Measurements from ENCODE around the gene CAPZB. TPM values are rescaled to one million over a fixed set of nuclear protein-coding genes. Genes with fewer than 3 reads are reported as not detected.
"Not testable (repeated sequence)": the region's sequence is repeated elsewhere in the genome, so short reads cannot be mapped to it uniquely, and the experiment has no call there.

The CAPZB gene
- total and polyA plus RNA-seq, 2 donors: 136 to 255 TPM

DNA sequence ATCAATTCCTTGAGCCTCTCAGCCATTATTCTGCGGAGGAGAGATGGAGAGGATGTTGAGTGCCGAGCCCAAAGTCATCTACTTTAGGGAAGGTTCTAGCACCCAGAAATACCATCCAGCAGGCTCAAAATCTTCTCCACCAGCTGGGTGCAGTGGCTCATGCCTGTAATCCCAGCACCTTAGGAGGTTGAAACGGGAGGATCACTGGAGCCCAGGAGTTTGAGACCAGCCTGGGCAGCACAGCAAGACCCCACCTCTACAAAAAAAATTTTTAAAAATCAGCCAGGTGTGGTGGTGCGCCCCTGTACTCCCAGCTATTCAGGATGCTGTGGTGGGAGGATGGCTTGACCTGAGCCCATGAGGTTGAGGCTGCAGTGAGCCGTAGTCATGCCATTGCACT is 39.5 kb upstream of the CAPZB start:
- no peaks in the 10 kb centered on the region for H3K27me3 ChIP-seq (ENCODE audit: control insufficient read depth in 2 of 2, insufficient read depth in 1 of 2, low read length in 1 of 2)
- H3K4me1 ChIP-seq (ENCODE audit: control insufficient read depth in 2 of 2, insufficient read depth in 2 of 2, low read length in 2 of 2): no peaks in the 10 kb centered on the region
- no peaks in the 10 kb centered on the region for H3K9me3 ChIP-seq (ENCODE audit: control insufficient read depth in 2 of 2, insufficient read depth in 1 of 2, low read length in 1 of 2)
- no peak overlapping the region for H3K27ac ChIP-seq (ENCODE audit: low read depth in 1 of 2, low read length in 1 of 2)
- H3K4me3 ChIP-seq (ENCODE audit: low read length in 2 of 2): no peak overlapping the region
- H3K36me3 ChIP-seq (ENCODE audit: control insufficient read depth in 2 of 2, insufficient read depth in 2 of 2, low read length in 1 of 2): no peaks in the 10 kb centered on the region
- WGBS: 98% methylated on average over 5 of the region's 5 CpGs
- DNase-seq (ENCODE audit: low read depth in 6 of 9, low spot score in 9 of 9): no peak

DNA sequence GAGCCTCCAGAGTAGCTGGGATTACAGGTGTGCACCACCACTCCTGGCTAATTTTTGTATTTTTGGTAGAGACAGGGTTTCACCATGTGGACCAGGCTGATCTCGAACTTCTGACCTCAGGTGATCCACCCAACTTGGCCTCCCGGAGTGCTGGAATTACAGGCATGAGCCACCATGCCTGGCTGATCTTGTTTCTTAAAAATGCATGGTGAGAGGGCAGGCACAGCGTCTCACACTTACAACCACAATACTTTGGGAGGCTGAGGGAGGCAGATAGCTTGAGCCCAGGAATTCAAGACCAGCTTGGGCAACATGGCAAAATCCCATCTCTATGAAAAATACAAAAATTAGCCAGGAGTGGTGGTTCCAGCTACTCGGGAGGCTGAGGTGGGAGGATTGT is 37.2 kb upstream of the CAPZB start:
- H3K27ac ChIP-seq (ENCODE audit: low read depth in 1 of 2, low read length in 1 of 2); H3K36me3 ChIP-seq (ENCODE audit: control insufficient read depth in 2 of 2, insufficient read depth in 2 of 2, low read length in 1 of 2); H3K4me3 ChIP-seq (ENCODE audit: low read length in 2 of 2); H3K4me1 ChIP-seq (ENCODE audit: control insufficient read depth in 2 of 2, insufficient read depth in 2 of 2, low read length in 2 of 2); DNase-seq (ENCODE audit: low read depth in 6 of 9, low spot score in 9 of 9); H3K9me3 ChIP-seq (ENCODE audit: control insufficient read depth in 2 of 2, insufficient read depth in 1 of 2, low read length in 1 of 2); H3K27me3 ChIP-seq (ENCODE audit: control insufficient read depth in 2 of 2, insufficient read depth in 1 of 2, low read length in 1 of 2): not testable (repeated sequence)
- WGBS: 93% methylated on average over 4 of the region's 4 CpGs

DNA sequence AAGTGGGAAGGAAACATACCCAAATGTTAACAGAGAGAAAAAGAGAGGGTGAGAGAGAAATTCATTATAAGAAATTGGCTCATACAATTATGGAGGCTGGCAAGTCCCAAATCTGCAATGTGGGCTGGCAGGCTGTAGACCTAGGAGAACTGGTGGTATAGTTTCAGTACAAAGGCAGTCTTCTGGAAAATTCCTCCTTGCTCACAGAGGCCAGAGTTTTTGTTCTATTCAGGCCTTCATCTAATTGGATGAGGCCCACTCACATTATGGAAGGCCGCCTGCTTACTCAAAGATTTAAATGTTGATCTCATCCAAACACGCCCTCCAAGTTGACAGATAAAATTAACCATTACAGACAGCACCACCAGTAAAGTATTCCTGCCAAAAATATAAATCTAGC is 36.1 kb upstream of the CAPZB start:
- WGBS: 96% methylated on average over 2 of the region's 2 CpGs
- no peaks in the 10 kb centered on the region for H3K36me3 ChIP-seq (ENCODE audit: control insufficient read depth in 2 of 2, insufficient read depth in 2 of 2, low read length in 1 of 2)
- DNase-seq (ENCODE audit: low read depth in 6 of 9, low spot score in 9 of 9): no peak
- no peak overlapping the region for H3K27ac ChIP-seq (ENCODE audit: low read depth in 1 of 2, low read length in 1 of 2)
- H3K9me3 ChIP-seq (ENCODE audit: control insufficient read depth in 2 of 2, insufficient read depth in 1 of 2, low read length in 1 of 2): no peaks in the 10 kb centered on the region
- no peak overlapping the region for H3K4me3 ChIP-seq (ENCODE audit: low read length in 2 of 2)
- H3K27me3 ChIP-seq (ENCODE audit: control insufficient read depth in 2 of 2, insufficient read depth in 1 of 2, low read length in 1 of 2): no peaks in the 10 kb centered on the region
- peaks cover 0 to 2% of the 10 kb centered on the region in 2 donors for H3K4me1 ChIP-seq (ENCODE audit: control insufficient read depth in 2 of 2, insufficient read depth in 2 of 2, low read length in 2 of 2)

DNA sequence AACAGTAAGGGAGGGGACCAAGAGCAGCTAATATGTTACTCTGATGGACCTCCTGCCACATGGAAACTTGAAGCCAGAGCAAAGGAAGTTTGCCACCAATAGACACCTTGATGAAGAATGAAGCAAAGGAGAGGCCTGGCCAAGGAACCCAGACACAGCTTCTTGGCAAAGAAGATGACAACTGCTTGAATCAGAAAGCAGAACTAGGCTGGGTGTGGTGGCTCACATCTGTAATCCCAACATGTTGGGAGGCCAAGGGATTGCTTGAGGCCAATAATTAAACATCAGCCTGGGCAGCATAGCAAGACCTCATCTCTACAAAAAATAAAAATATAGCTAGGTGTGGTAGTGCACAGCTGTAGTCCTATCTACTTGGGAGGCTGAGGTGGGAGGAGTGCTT is 31.7 kb upstream of the CAPZB start:
- Histone ChIP-seq H3K4me3 (ENCODE audit: low read length in 2 of 2) (no peak overlapping the region), H3K4me1 (ENCODE audit: control insufficient read depth in 2 of 2, insufficient read depth in 2 of 2, low read length in 2 of 2) (peaks cover 0 to 2% of the 10 kb centered on the region in 2 donors), H3K9me3 (ENCODE audit: control insufficient read depth in 2 of 2, insufficient read depth in 1 of 2, low read length in 1 of 2) (no peaks in the 10 kb centered on the region), H3K27me3 (ENCODE audit: control insufficient read depth in 2 of 2, insufficient read depth in 1 of 2, low read length in 1 of 2) (no peaks in the 10 kb centered on the region), H3K36me3 (ENCODE audit: control insufficient read depth in 2 of 2, insufficient read depth in 2 of 2, low read length in 1 of 2) (no peaks in the 10 kb centered on the region), H3K27ac (ENCODE audit: low read depth in 1 of 2, low read length in 1 of 2) (no peak overlapping the region)
- DNase-seq (ENCODE audit: low read depth in 6 of 9, low spot score in 9 of 9): no peak

DNA sequence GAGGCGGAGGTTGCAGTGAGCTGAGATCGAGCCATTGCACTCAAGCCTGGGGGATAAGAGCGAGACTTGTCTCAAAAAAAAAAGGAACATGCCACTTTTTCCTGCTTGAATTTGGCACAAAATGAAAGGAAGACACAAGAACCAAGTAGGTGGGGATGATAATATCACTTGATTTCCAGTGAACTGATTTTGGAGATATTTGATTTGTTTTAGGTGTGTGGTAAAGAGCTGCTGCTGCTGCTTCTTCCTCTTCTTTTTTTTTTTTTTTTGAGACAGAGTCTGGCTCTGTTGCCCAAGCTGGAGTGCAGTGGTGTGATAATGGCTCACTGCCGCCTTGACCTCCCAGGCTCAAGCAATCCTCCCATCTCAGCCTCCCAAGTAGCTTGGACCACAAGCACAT is 29.9 kb upstream of the CAPZB start:
- Histone ChIP-seq H3K27me3 (ENCODE audit: control insufficient read depth in 2 of 2, insufficient read depth in 1 of 2, low read length in 1 of 2) (no peaks in the 10 kb centered on the region), H3K27ac (ENCODE audit: low read depth in 1 of 2, low read length in 1 of 2) (no peak overlapping the region), H3K4me1 (ENCODE audit: control insufficient read depth in 2 of 2, insufficient read depth in 2 of 2, low read length in 2 of 2) (peaks cover 0 to 2% of the 10 kb centered on the region in 2 donors), H3K9me3 (ENCODE audit: control insufficient read depth in 2 of 2, insufficient read depth in 1 of 2, low read length in 1 of 2) (no peaks in the 10 kb centered on the region), H3K36me3 (ENCODE audit: control insufficient read depth in 2 of 2, insufficient read depth in 2 of 2, low read length in 1 of 2) (no peaks in the 10 kb centered on the region), H3K4me3 (ENCODE audit: low read length in 2 of 2) (no peak overlapping the region)
- WGBS: 97% methylated on average over 4 of the region's 4 CpGs
- no peak for DNase-seq (ENCODE audit: low read depth in 6 of 9, low spot score in 9 of 9)

DNA sequence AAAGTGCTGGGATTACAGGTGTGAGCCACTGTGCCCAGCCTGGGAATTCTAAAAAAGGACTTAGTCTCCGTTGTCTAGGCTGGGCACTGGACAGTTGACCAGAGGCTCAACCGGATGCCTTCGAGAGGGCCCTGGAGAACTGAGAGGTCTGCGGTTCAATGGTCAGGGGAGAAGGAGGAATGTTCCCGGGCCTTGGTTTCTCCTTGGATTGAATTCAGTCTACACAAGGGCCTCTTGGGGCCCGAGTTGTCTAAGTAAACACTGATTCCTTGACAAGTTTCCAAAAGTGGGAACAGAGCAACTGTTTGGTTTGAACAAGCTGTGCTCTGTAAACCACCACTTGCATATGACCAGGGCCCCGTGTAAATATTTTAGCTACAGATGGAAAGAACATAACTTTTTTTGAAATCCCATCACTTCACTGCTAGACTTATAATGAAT is 29.1 kb upstream of the CAPZB start:
- H3K4me1 ChIP-seq (ENCODE audit: control insufficient read depth in 2 of 2, insufficient read depth in 2 of 2, low read length in 2 of 2): no peaks in the 10 kb centered on the region
- H3K9me3 ChIP-seq (ENCODE audit: control insufficient read depth in 2 of 2, insufficient read depth in 1 of 2, low read length in 1 of 2): no peaks in the 10 kb centered on the region
- no peak overlapping the region for H3K4me3 ChIP-seq (ENCODE audit: low read length in 2 of 2)
- no peak for DNase-seq (ENCODE audit: low read depth in 6 of 9, low spot score in 9 of 9)
- no peaks in the 10 kb centered on the region for H3K36me3 ChIP-seq (ENCODE audit: control insufficient read depth in 2 of 2, insufficient read depth in 2 of 2, low read length in 1 of 2)
- no peaks in the 10 kb centered on the region for H3K27me3 ChIP-seq (ENCODE audit: control insufficient read depth in 2 of 2, insufficient read depth in 1 of 2, low read length in 1 of 2)
- H3K27ac ChIP-seq (ENCODE audit: low read depth in 1 of 2, low read length in 1 of 2): no peak overlapping the region
- whole genome bisulfite sequencing: 96% methylated on average over 7 of the region's 7 CpGs

DNA sequence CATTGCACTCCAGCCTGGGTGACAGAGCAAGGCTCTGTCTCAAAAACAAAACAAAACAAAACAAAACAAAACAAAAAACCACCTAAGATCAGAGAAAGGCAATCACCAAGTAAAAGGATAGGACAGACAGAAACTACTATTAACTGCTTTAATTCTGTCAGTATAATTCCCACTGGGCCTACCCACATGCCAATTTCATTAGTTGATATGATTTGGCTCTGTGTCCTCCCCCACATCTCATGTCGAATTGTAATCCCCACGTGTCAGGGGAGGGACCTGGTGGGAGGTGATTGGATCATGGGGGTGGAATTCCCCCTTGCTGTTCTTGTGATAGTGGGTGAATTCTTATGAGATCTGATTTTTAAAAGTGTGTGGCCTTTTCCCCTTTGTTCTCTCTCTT is 27.2 kb upstream of the CAPZB start:
- Histone ChIP-seq H3K27me3 (ENCODE audit: control insufficient read depth in 2 of 2, insufficient read depth in 1 of 2, low read length in 1 of 2) (no peaks in the 10 kb centered on the region), H3K4me3 (ENCODE audit: low read length in 2 of 2) (no peak overlapping the region), H3K4me1 (ENCODE audit: control insufficient read depth in 2 of 2, insufficient read depth in 2 of 2, low read length in 2 of 2) (peaks cover 0 to under 1% of the 10 kb centered on the region in 2 donors), H3K9me3 (ENCODE audit: control insufficient read depth in 2 of 2, insufficient read depth in 1 of 2, low read length in 1 of 2) (no peaks in the 10 kb centered on the region), H3K27ac (ENCODE audit: low read depth in 1 of 2, low read length in 1 of 2) (no peak overlapping the region), H3K36me3 (ENCODE audit: control insufficient read depth in 2 of 2, insufficient read depth in 2 of 2, low read length in 1 of 2) (no peaks in the 10 kb centered on the region)
- DNase-seq (ENCODE audit: low read depth in 6 of 9, low spot score in 9 of 9): no peak
- WGBS: 91% methylated on average over 2 of the region's 2 CpGs

DNA sequence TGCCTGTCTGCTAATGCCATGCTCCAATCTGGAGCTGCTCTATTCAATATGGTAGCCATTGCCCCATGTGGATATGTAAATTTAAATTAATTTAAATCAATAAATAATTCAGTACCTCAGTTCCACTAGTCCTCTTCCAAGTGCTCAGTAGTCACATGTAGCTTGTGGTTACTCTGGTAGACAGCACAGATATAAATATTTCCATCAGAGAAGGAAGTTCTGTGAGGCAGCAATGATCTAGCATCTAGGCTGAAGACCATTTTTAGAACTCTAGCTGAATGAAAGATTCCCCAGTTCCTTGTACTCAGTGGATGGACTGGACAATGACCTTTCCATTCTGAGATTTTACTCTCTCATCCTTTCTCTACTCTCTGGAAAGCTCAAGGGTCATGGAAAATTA is 25.8 kb upstream of the CAPZB start:
- Histone ChIP-seq H3K9me3 (ENCODE audit: control insufficient read depth in 2 of 2, insufficient read depth in 1 of 2, low read length in 1 of 2) (no peaks in the 10 kb centered on the region), H3K4me3 (ENCODE audit: low read length in 2 of 2) (no peak overlapping the region), H3K27me3 (ENCODE audit: control insufficient read depth in 2 of 2, insufficient read depth in 1 of 2, low read length in 1 of 2) (no peaks in the 10 kb centered on the region), H3K27ac (ENCODE audit: low read depth in 1 of 2, low read length in 1 of 2) (no peak overlapping the region), H3K4me1 (ENCODE audit: control insufficient read depth in 2 of 2, insufficient read depth in 2 of 2, low read length in 2 of 2) (peaks cover 0 to 3% of the 10 kb centered on the region in 2 donors), H3K36me3 (ENCODE audit: control insufficient read depth in 2 of 2, insufficient read depth in 2 of 2, low read length in 1 of 2) (no peaks in the 10 kb centered on the region)
- DNase-seq (ENCODE audit: low read depth in 6 of 9, low spot score in 9 of 9): no peak

DNA sequence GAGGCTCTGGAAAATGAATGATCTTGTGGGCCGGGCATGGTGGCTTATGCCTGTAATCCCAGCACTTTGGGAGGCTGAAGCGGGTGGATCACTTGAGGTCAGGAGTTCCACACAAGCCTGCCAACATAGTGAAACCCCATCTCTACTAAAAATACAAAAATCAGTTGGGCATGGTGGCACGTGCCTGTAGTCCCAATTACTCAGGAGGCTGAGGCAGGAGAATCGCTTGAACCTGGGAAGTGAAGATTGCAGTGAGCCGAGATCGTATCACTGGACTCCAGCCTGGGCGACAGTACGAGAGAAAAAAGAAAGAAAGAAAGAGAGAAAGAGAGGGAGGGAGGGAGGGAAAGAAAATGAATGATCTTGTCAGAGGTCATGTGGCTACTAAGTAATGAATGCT is 24.3 kb upstream of the CAPZB start:
- not testable (repeated sequence) for H3K27ac ChIP-seq (ENCODE audit: low read depth in 1 of 2, low read length in 1 of 2); H3K4me3 ChIP-seq (ENCODE audit: low read length in 2 of 2); H3K9me3 ChIP-seq (ENCODE audit: control insufficient read depth in 2 of 2, insufficient read depth in 1 of 2, low read length in 1 of 2); H3K36me3 ChIP-seq (ENCODE audit: control insufficient read depth in 2 of 2, insufficient read depth in 2 of 2, low read length in 1 of 2); H3K27me3 ChIP-seq (ENCODE audit: control insufficient read depth in 2 of 2, insufficient read depth in 1 of 2, low read length in 1 of 2); H3K4me1 ChIP-seq (ENCODE audit: control insufficient read depth in 2 of 2, insufficient read depth in 2 of 2, low read length in 2 of 2); DNase-seq (ENCODE audit: low read depth in 6 of 9, low spot score in 9 of 9)
- WGBS: 72% methylated on average over 8 of the region's 8 CpGs

DNA sequence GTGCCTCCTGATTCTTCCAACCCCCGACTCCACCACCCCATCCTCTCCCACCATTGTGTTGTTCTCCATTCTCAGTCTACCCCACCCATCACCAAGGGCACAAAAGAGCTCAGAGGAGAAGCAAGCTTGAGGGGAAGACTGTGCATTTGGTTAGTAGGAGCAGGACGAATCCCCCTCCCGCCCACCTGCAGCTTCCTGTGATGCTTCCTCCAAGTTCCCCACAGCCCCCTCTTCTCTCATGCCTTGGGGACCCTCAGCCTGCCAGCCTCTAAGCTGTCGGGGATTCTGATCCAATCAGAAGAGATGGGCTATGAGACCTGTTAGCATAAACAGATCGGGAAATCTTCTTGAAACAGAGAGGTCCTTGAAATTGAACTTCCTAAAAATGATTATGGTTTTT is 22.2 kb upstream of the CAPZB start:
- no peaks in the 10 kb centered on the region for H3K36me3 ChIP-seq (ENCODE audit: control insufficient read depth in 2 of 2, insufficient read depth in 2 of 2, low read length in 1 of 2)
- H3K4me1 ChIP-seq (ENCODE audit: control insufficient read depth in 2 of 2, insufficient read depth in 2 of 2, low read length in 2 of 2): peaks cover 3% of the 10 kb centered on the region in 2 donors
- no peak for DNase-seq (ENCODE audit: low read depth in 6 of 9, low spot score in 9 of 9)
- H3K27ac ChIP-seq (ENCODE audit: low read depth in 1 of 2, low read length in 1 of 2): no peak overlapping the region
- 38% methylated on average over 5 of the region's 5 CpGs for WGBS
- H3K9me3 ChIP-seq (ENCODE audit: control insufficient read depth in 2 of 2, insufficient read depth in 1 of 2, low read length in 1 of 2): no peaks in the 10 kb centered on the region
- no peaks in the 10 kb centered on the region for H3K27me3 ChIP-seq (ENCODE audit: control insufficient read depth in 2 of 2, insufficient read depth in 1 of 2, low read length in 1 of 2)
- no peak overlapping the region for H3K4me3 ChIP-seq (ENCODE audit: low read length in 2 of 2)
